Measurements from ENCODE around the gene ACAP3.

DNA sequence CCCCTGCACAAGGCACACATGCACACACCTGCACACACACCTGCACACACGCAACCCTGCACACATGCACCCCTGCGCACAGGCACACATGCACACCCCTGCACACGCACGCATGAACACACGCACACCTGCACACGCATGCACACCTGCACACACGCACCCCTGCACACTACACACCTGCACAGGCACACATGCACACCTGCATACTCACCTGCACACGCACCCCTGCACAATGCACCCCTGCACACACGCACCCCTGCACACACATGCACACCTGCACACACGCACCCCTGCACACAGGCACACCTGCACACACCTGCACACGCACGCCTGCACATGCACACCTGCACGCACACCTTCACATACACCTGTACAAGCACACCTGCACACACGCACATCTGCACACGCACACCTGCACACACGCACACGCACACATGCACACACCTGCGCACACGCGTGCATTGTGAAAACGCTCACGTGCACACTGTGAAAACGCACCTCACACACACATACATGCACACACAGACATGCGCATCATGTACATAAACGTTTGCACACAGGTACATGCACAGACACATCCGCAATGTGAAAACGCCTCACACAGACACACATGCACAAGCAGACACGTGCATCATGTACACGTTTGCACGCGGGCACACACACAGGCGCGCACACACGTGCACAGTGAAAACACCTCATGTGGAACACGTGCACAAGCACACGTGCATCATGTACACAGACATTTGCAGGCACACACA lies 33.2 kb upstream of the ACAP3 start:
- no peak for TF ChIP-seq GATA2 (IDR thresholded peaks at IDR 0.05; ENCODE audit: low read depth, low read length)
- TF ChIP-seq GATA3 (IDR thresholded peaks at IDR 0.05; ENCODE audit: low read depth, low read length), result no peak
